Thyroid gland (tissue), 4 donors: ENCODE measurements around the gene TGFBR3. TPM values are rescaled to one million over a fixed set of nuclear protein-coding genes. Genes with fewer than 3 reads are reported as not detected.

Experiments
- DNase-seq, 2 donors: peaks; one replicate each; pipeline ENCODE4 v3.0.0-alpha.2; 2019
- H3K27ac ChIP-seq, 3 donors: fragments of 200-600 bp; sonication (generic); 1 replicate in 2 of 3; 2 replicates in 1 of 3; pipeline ENCODE4 v1.5.1; 2016 to 2019; ENCODE audit warnings: mild to moderate bottlenecking in 1 of 3, moderate library complexity in 1 of 3
- H3K27me3 ChIP-seq: fragments of 200-600 bp; sonication (generic); one replicate; pipeline ENCODE4 v1.5.1; 2019
- H3K36me3 ChIP-seq, 2 donors: fragments of 200-600 bp; sonication (generic); one replicate each; pipeline ENCODE4 v1.5.1; 2016 to 2019
- H3K4me1 ChIP-seq, 2 donors: fragments of 200-600 bp; sonication (generic); one replicate each; pipeline ENCODE4 v1.5.1; 2017 to 2019
- H3K4me3 ChIP-seq, 3 donors: fragments of 200-600 bp; sonication (generic); replicated peaks in 1 of 3; 1 replicate in 2 of 3; 2 replicates in 1 of 3; pipeline ENCODE4 v1.5.1; 2016; ENCODE audit warnings: mild to moderate bottlenecking in 1 of 3
- H3K9me3 ChIP-seq: fragments of 200-600 bp; sonication (generic); one replicate; pipeline ENCODE4 v1.5.1; 2017
- CTCF ChIP-seq, 6 experiments: fragments of 200-600 bp in 3 of 6; fragments of 450-650 bp in 3 of 6; sonication (generic) in 3 of 6; IDR thresholded peaks; one replicate each; pipeline ENCODE4 v1.5.1; 2016 to 2019; ENCODE audit warnings: antibody characterized with exemption in 6 of 6, mild to moderate bottlenecking in 2 of 6, inconsistent platforms in 1 of 6, moderate library complexity in 1 of 6
- POLR2A ChIP-seq, 2 donors: fragments of 450-650 bp; IDR thresholded peaks; one replicate each; pipeline ENCODE4 v1.6.1; 2017; ENCODE audit warnings: antibody characterized with exemption in 2 of 2, mild to moderate bottlenecking in 2 of 2, moderate library complexity in 1 of 2
- WGBS, 2 donors: methylation state at CpG; one replicate each; pipeline ENCODE4 v1.1.5; 2017; 5-methylcytosine and 5-hydroxymethylcytosine counted together
- intact Hi-C: fragments of 100-400 bp; cut with DNase I; formaldehyde crosslinking; loops from one replicate; pipeline ENCODE4 v1.15.1; 2023
- total RNA-seq, 4 donors: library from RNA; depleted of rRNA; stranded (reverse); fragments of >200 nt; gene quantifications; one replicate each; pipeline ENCODE4 v1.2.3, GENCODE V29; 2016

Gene TGFBR3
- total RNA-seq, 4 donors from 2014 or later: 37.2 to 223 (median 106) TPM

GRCh38 chr1:91797164-91797563, 88.8 kb downstream of the TGFBR3 start:
- intact Hi-C loops: no loop called here
- 83 to 92% methylated on average over 1 of the region's 1 CpG for WGBS, 2 donors
- Histone ChIP-seq H3K9me3 (no peaks in the 10 kb centered on the region), H3K36me3 (peaks cover 0 to 7% of the 10 kb centered on the region in 2 donors), H3K27ac (peak overlapping the region in 1 of 3 donors; percentile 31), H3K4me3 (no peak overlapping the region), H3K27me3 (no peaks in the 10 kb centered on the region), H3K4me1 (peaks cover 3 to 14% of the 10 kb centered on the region in 2 donors)
- TF ChIP-seq CTCF (IDR thresholded peaks at IDR 0.05) (no peak), POLR2A (IDR thresholded peaks at IDR 0.05) (no peak)
- no peak for DNase-seq

DNA sequence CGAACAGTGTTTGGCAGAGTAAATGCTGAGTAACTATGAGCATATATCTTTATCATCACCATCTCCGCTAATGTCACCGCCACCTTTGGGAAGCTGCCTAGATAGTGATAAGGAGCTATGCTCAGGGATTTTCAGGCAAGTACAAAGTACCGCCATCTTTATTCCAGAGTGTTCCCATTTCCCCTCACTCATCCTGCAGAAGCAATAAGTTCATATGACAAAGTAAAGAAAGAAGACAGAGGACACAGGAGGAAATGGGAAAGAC, 89.6 kb downstream of the TGFBR3 start:
- no peaks in the 10 kb centered on the region for H3K9me3 ChIP-seq
- intact Hi-C loops: no loop called here
- H3K27ac ChIP-seq: no peak overlapping the region
- H3K36me3 ChIP-seq: peaks cover 0 to 7% of the 10 kb centered on the region in 2 donors
- no peak for TF ChIP-seq POLR2A (IDR thresholded peaks at IDR 0.05)
- TF ChIP-seq CTCF (IDR thresholded peaks at IDR 0.05): no peak
- 95 to 99% methylated on average over 4 of the region's 4 CpGs for WGBS, 2 donors
- DNase-seq: no peak
- no peak overlapping the region for H3K4me3 ChIP-seq
- H3K27me3 ChIP-seq: no peaks in the 10 kb centered on the region
- H3K4me1 ChIP-seq: peaks cover 6 to 23% of the 10 kb centered on the region in 2 donors

- DNase-seq: no peak
- Histone ChIP-seq H3K36me3 (peaks cover 0 to 7% of the 10 kb centered on the region in 2 donors), H3K27me3 (no peaks in the 10 kb centered on the region), H3K9me3 (no peaks in the 10 kb centered on the region), H3K4me1 (peaks cover 6 to 25% of the 10 kb centered on the region in 2 donors), H3K4me3 (no peak overlapping the region), H3K27ac (peak overlapping the region in 1 of 3 donors; percentile 23)
- intact Hi-C loops: no loop called here
- TF ChIP-seq POLR2A (IDR thresholded peaks at IDR 0.05) (no peak), CTCF (IDR thresholded peaks at IDR 0.05) (no peak)
- WGBS, 2 donors: 72 to 76% methylated on average over 7 of the region's 7 CpGs
Measured at GRCh38 chr1:91795591-91796389, 90.2 kb downstream of the TGFBR3 start.

- intact Hi-C loops: no loop called here
- Histone ChIP-seq H3K36me3 (peaks cover 0 to 7% of the 10 kb centered on the region in 2 donors), H3K4me3 (no peak overlapping the region), H3K9me3 (no peaks in the 10 kb centered on the region), H3K27ac (no peak overlapping the region), H3K4me1 (peaks cover 6 to 25% of the 10 kb centered on the region in 2 donors), H3K27me3 (no peaks in the 10 kb centered on the region)
- DNase-seq: no peak
- TF ChIP-seq CTCF (IDR thresholded peaks at IDR 0.05) (no peak), POLR2A (IDR thresholded peaks at IDR 0.05) (no peak)
- WGBS, 2 donors: 94 to 95% methylated on average over 3 of the region's 3 CpGs
Measured at GRCh38 chr1:91793877-91794276, 92.1 kb downstream of the TGFBR3 start.

DNA sequence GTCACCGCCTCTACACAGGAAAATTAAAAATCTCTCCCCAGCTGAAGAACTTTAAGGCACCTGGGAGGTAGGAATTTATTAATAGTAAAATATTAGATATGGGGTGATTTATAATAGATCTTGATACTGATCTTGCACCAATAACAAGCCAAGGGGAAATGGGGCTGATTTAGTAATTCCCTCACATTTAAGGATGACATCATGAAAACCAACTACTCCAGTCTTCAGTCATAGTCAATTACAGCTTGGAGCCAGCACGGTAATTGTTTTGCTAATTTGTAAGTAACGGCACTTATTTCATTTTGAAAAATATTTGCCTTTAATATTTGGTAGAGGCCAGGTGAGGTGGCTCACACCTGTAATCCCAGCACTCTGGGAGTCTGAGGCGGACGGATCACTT, 92.8 kb downstream of the TGFBR3 start:
- Histone ChIP-seq H3K27me3 (no peaks in the 10 kb centered on the region), H3K36me3 (peaks cover 0 to 7% of the 10 kb centered on the region in 2 donors), H3K9me3 (no peaks in the 10 kb centered on the region), H3K4me3 (no peak overlapping the region), H3K27ac (peak overlapping the region in 1 of 3 donors; percentile 46), H3K4me1 (peaks cover 6 to 25% of the 10 kb centered on the region in 2 donors)
- WGBS, 2 donors: 94% methylated on average over 5 of the region's 5 CpGs
- TF ChIP-seq POLR2A (IDR thresholded peaks at IDR 0.05): no peak
- no peak for TF ChIP-seq CTCF (IDR thresholded peaks at IDR 0.05)
- intact Hi-C loops: no loop called here
- DNase-seq: no peak
